Astrocyte (in vitro differentiated cells and primary cell): ENCODE measurements around the gene ARHGEF10L. TPM values are rescaled to one million over a fixed set of nuclear protein-coding genes. Genes with fewer than 3 reads are reported as not detected.

Experiments
- DNase-seq: peaks from one replicate; pipeline ENCODE4 v3.0.0-alpha.2; 2010; ENCODE audit warnings: low read depth
- FAIRE-seq: peaks from 2 replicates; lab custom pipeline; 2011; peaks lifted over from hg19 to GRCh38; lab: Jason Lieb, UNC
- H2AFZ ChIP-seq: 2 replicates; pipeline ENCODE4 v1.6.0; 2012; ENCODE audit warnings: low read depth, low read length, inconsistent platforms
- H3K27ac ChIP-seq: 2 replicates; pipeline ENCODE4 v1.5.1; 2011; ENCODE audit warnings: low read depth, low read length, inconsistent platforms
- H3K27me3 ChIP-seq: 2 replicates; pipeline ENCODE4 v1.6.0; 2011; ENCODE audit warnings: low read length, inconsistent platforms; ENCODE audit not compliant: insufficient read depth
- H3K36me3 ChIP-seq: 2 replicates; pipeline ENCODE4 v1.5.1; 2011; ENCODE audit warnings: low read length, inconsistent platforms; ENCODE audit not compliant: insufficient read depth
- H3K4me1 ChIP-seq: 2 replicates; pipeline ENCODE4 v1.5.1; 2011; ENCODE audit warnings: low read length, inconsistent platforms; ENCODE audit not compliant: insufficient read depth
- H3K4me2 ChIP-seq: 2 replicates; pipeline ENCODE4 v1.6.0; 2012; ENCODE audit warnings: low read length, inconsistent platforms
- H3K4me3 ChIP-seq: 2 replicates; pipeline ENCODE4 v1.5.1; 2011; ENCODE audit warnings: low read depth, mild to moderate bottlenecking, low read length, inconsistent platforms; ENCODE audit not compliant: insufficient read depth
- H3K79me2 ChIP-seq: 2 replicates; pipeline ENCODE4 v1.6.0; 2012; ENCODE audit warnings: mild to moderate bottlenecking, low read length, inconsistent platforms; ENCODE audit not compliant: insufficient read depth
- H3K9ac ChIP-seq: 2 replicates; pipeline ENCODE4 v1.6.0; 2012; ENCODE audit warnings: mild to moderate bottlenecking, low read length, inconsistent platforms
- H3K9me3 ChIP-seq: 2 replicates; pipeline ENCODE4 v1.5.1; 2012; ENCODE audit warnings: low read depth, mild to moderate bottlenecking, low read length, inconsistent platforms; ENCODE audit not compliant: insufficient read depth
- H4K20me1 ChIP-seq: 2 replicates; pipeline ENCODE4 v1.6.0; 2012; ENCODE audit warnings: low read length, inconsistent platforms; ENCODE audit not compliant: insufficient read depth
- H3K27ac Mint-ChIP-seq: one replicate; pipeline ENCODE4 v1.8.0; 2021; ENCODE audit warnings: mild to moderate bottlenecking, mixed read lengths; ENCODE audit not compliant: unreplicated experiment
- H3K27me3 Mint-ChIP-seq: one replicate; pipeline ENCODE4 v1.8.0; 2021; ENCODE audit warnings: low read depth, mixed read lengths; ENCODE audit not compliant: unreplicated experiment
- H3K36me3 Mint-ChIP-seq: one replicate; pipeline ENCODE4 v1.8.0; 2021; ENCODE audit warnings: low read depth, mixed read lengths; ENCODE audit not compliant: unreplicated experiment
- H3K4me1 Mint-ChIP-seq: one replicate; pipeline ENCODE4 v1.8.0; 2021; ENCODE audit warnings: low read depth, mixed read lengths; ENCODE audit not compliant: unreplicated experiment
- H3K4me3 Mint-ChIP-seq: one replicate; pipeline ENCODE4 v1.8.0; 2021; ENCODE audit warnings: mild to moderate bottlenecking, moderate library complexity, mixed read lengths; ENCODE audit not compliant: unreplicated experiment
- H3K9me3 Mint-ChIP-seq: one replicate; pipeline ENCODE4 v1.8.0; 2021; ENCODE audit warnings: mild to moderate bottlenecking, mixed read lengths; ENCODE audit not compliant: unreplicated experiment
- CTCF ChIP-seq: IDR thresholded peaks from 2 replicates; pipeline ENCODE4 v1.5.1; 2011; ENCODE audit warnings: low read depth, mild to moderate bottlenecking, inconsistent platforms, low read length, moderate library complexity; ENCODE audit not compliant: insufficient read depth
- EZH2 ChIP-seq: IDR thresholded peaks from 2 replicates; pipeline ENCODE4 v1.6.1; 2012; ENCODE audit warnings: mild to moderate bottlenecking, low read length, inconsistent platforms; ENCODE audit not compliant: insufficient read depth
- total RNA-seq: library from RNA; stranded (reverse); gene quantifications from 2 replicates; pipeline ENCODE4 v1.2.1, GENCODE V29; 2021

ARHGEF10L gene
- total RNA-seq, 1 donor from 2014 or later, result 14.2 TPM

GRCh38 chr1:17642943-17643342 is 103.4 kb downstream of the ARHGEF10L start:
- Histone ChIP-seq H3K27me3 (no peaks in the 10 kb centered on the region), H3K4me2 (no peak overlapping the region), H3K9me3 (no peaks in the 10 kb centered on the region), H4K20me1 (peaks cover 4% of the 10 kb centered on the region), H3K27ac (no peak overlapping the region), H3K4me3 (no peak overlapping the region), H3K79me2 (no peaks in the 10 kb centered on the region), H3K36me3 (peaks cover 5% of the 10 kb centered on the region), H3K4me1 (no peaks in the 10 kb centered on the region), H3K9ac (no peak overlapping the region), H2AFZ (no peak overlapping the region)
- Mint-ChIP-seq H3K27ac (no peak overlapping the region), H3K27me3 (no peaks in the 10 kb centered on the region), H3K4me3 (no peak overlapping the region), H3K36me3 (peaks cover 13% of the 10 kb centered on the region), H3K9me3 (no peaks in the 10 kb centered on the region), H3K4me1 (no peaks in the 10 kb centered on the region)
- DNase-seq (no peak), FAIRE-seq (no peak)
- TF ChIP-seq CTCF (no peak), EZH2 (no peak)

- H3K9me3 Mint-ChIP-seq, result no peaks in the 10 kb centered on the region
- H3K4me1 Mint-ChIP-seq, result no peaks in the 10 kb centered on the region
- FAIRE-seq, result no peak
Measured at GRCh38 chr1:17643861-17644703, 104.6 kb downstream of the ARHGEF10L start.

More at GRCh38 chr1:17643861-17644703, 104.6 kb downstream of the ARHGEF10L start:
- H3K27ac ChIP-seq, result no peak overlapping the region
- H3K27me3 ChIP-seq, result no peaks in the 10 kb centered on the region
- H3K4me1 ChIP-seq, result peaks cover 5% of the 10 kb centered on the region
- no peak overlapping the region for H3K27ac Mint-ChIP-seq
- H3K27me3 Mint-ChIP-seq, result no peaks in the 10 kb centered on the region
- no peak overlapping the region for H3K4me2 ChIP-seq
- H3K9ac ChIP-seq, result no peak overlapping the region
- H3K36me3 ChIP-seq, result peaks cover 2% of the 10 kb centered on the region
- DNase-seq, result no peak
- H3K9me3 ChIP-seq, result no peaks in the 10 kb centered on the region
- H3K4me3 Mint-ChIP-seq, result no peak overlapping the region
- TF ChIP-seq CTCF (no peak), EZH2 (no peak)
- H3K4me3 ChIP-seq, result no peak overlapping the region
- peaks cover 3% of the 10 kb centered on the region for H4K20me1 ChIP-seq
- no peaks in the 10 kb centered on the region for H3K79me2 ChIP-seq
- H2AFZ ChIP-seq, result no peak overlapping the region
- peaks cover 8% of the 10 kb centered on the region for H3K36me3 Mint-ChIP-seq
